K562 (cell line): ENCODE data around the gene GLDN. TPM values are rescaled to one million over a fixed set of nuclear protein-coding genes. Genes with fewer than 3 reads are reported as not detected.

ENCODE experiments used
- AFF1 ChIP-seq, 2 experiments: fragments of 450-650 bp; IDR thresholded peaks; 2 replicates each; pipeline ENCODE4 v1.6.1; 2018; ENCODE audit warnings: mild to moderate bottlenecking in 2 of 2, low read depth in 1 of 2; ENCODE audit not compliant: partially characterized antibody in 2 of 2
- C11orf30 ChIP-seq: fragments of 450-650 bp; IDR thresholded peaks from 2 replicates; pipeline ENCODE4 v1.6.1; 2016; ENCODE audit warnings: low read depth, mild to moderate bottlenecking
- CREB3L1 ChIP-seq: fragments of 450-650 bp; IDR thresholded peaks from 2 replicates; pipeline ENCODE4 v1.6.1; 2014; ENCODE audit warnings: low read depth, mild to moderate bottlenecking, moderate library complexity, borderline replicate concordance
- CSDE1 ChIP-seq, 2 experiments: fragments of 450-650 bp; IDR thresholded peaks; 2 replicates each; pipeline ENCODE4 v1.6.1; 2016; ENCODE audit warnings: mild to moderate bottlenecking in 1 of 2
- MAFF ChIP-seq: IDR thresholded peaks from 2 replicates; pipeline ENCODE4 v1.6.1; 2012; ENCODE audit warnings: low read length, improper control_type of control experiment
- MXD1 ChIP-seq: fragments of 250-450 bp; sonication (Bioruptor Pico); IDR thresholded peaks from 2 replicates; pipeline ENCODE4 v1.8.0; 2021; ENCODE audit warnings: borderline replicate concordance, mild to moderate bottlenecking, moderate library complexity; ENCODE audit not compliant: poor library complexity, severe bottlenecking
- NCOR1 ChIP-seq: fragments of 450-650 bp; IDR thresholded peaks from 2 replicates; pipeline ENCODE4 v1.6.1; 2016; ENCODE audit warnings: mild to moderate bottlenecking, moderate library complexity
- NFE2 ChIP-seq: IDR thresholded peaks from 2 replicates; pipeline ENCODE4 v1.6.1; 2014; ENCODE audit warnings: antibody characterized with exemption, low read depth
- SAP30 ChIP-seq: fragments of 200-600 bp; sonication (generic); IDR thresholded peaks from 2 replicates; pipeline ENCODE4 v1.6.1; 2012; ENCODE audit warnings: borderline replicate concordance, low read depth, mild to moderate bottlenecking, moderate library complexity, low read length, control low read depth, inconsistent platforms; ENCODE audit not compliant: insufficient read depth, poor library complexity, severe bottlenecking
- STAT5A ChIP-seq: IDR thresholded peaks from 2 replicates; pipeline ENCODE4 v1.6.1; 2012; ENCODE audit warnings: low read length, inconsistent platforms, borderline replicate concordance
- TAF1 ChIP-seq: IDR thresholded peaks from 2 replicates; pipeline ENCODE4 v1.6.1; 2011; ENCODE audit warnings: mild to moderate bottlenecking, low read length, moderate library complexity; ENCODE audit not compliant: insufficient read depth, control insufficient read depth, severe bottlenecking; ENCODE audit errors: extremely low read depth
- ZNF121 ChIP-seq: sonication (generic); formaldehyde crosslinking; conservative IDR thresholded peaks from 2 replicates; pipeline ENCODE4 v1.8.0; 2022; ENCODE audit warnings: missing genetic modification reagents
- ZNF133 ChIP-seq: fragments of 250-450 bp; sonication (Bioruptor Pico); IDR thresholded peaks from 2 replicates; pipeline ENCODE4 v1.4.0; 2020; ENCODE audit warnings: mild to moderate bottlenecking
- polyA plus RNA-seq, 8 experiments: library from polyadenylated mRNA; depleted of rRNA in 4 of 8; stranded (reverse) in 5 of 8; unstranded in 3 of 8; fragments of >200 nt; fragmentation: Nextera tagmentation in 2 of 8; fragmentation: Illumina TruSeq in 1 of 8; extraction: Ambion mirVana in 2 of 8; extraction: Trizol in 1 of 8; gene quantifications; 2 replicates each; pipeline versions ENCODE4 v1.2.1 to v1.2.3, GENCODE V29; 2011 to 2014; ENCODE audit warnings: inconsistent platforms in 1 of 8, missing spikeins in 1 of 8
- total RNA-seq, 7 experiments: library from RNA; depleted of rRNA in 6 of 7; stranded (reverse); fragments of >200 nt in 6 of 7; fragmentation: Illumina TruSeq in 2 of 7; extraction: Trizol in 2 of 7; gene quantifications; 2 replicates each; pipeline versions ENCODE4 v1.2.1 to v1.2.3, GENCODE V29; 2011 to 2021; ENCODE audit warnings: low replicate concordance in 1 of 7
- TF ChIP-seq, protein P1 (sequence below), 2 experiments: fragments of 150-350 bp in 1 of 2; IDR thresholded peaks; 2 replicates each; pipeline ENCODE4 v1.6.1; 2012 to 2016; ENCODE audit warnings: low read depth in 2 of 2, low read length in 2 of 2, mild to moderate bottlenecking in 1 of 2, moderate library complexity in 1 of 2
- TF ChIP-seq, protein P2 (sequence below), 2 experiments: IDR thresholded peaks; 2 replicates each; pipeline ENCODE4 v1.6.1; 2012; ENCODE audit warnings: improper control_type of control experiment in 2 of 2, low read depth in 2 of 2, low read length in 2 of 2, borderline replicate concordance in 1 of 2

The GLDN gene
- total and polyA plus RNA-seq, 9 of the 15 experiments (the other 6 are each of a cell fraction or from before 2014, with no cell fraction given): 0.05 to 0.33 (median 0.18) TPM

GRCh38 chr15:51450001-51450400, 108.5 kb downstream of the GLDN start (continued):
- TF ChIP-seq, protein P1, sequence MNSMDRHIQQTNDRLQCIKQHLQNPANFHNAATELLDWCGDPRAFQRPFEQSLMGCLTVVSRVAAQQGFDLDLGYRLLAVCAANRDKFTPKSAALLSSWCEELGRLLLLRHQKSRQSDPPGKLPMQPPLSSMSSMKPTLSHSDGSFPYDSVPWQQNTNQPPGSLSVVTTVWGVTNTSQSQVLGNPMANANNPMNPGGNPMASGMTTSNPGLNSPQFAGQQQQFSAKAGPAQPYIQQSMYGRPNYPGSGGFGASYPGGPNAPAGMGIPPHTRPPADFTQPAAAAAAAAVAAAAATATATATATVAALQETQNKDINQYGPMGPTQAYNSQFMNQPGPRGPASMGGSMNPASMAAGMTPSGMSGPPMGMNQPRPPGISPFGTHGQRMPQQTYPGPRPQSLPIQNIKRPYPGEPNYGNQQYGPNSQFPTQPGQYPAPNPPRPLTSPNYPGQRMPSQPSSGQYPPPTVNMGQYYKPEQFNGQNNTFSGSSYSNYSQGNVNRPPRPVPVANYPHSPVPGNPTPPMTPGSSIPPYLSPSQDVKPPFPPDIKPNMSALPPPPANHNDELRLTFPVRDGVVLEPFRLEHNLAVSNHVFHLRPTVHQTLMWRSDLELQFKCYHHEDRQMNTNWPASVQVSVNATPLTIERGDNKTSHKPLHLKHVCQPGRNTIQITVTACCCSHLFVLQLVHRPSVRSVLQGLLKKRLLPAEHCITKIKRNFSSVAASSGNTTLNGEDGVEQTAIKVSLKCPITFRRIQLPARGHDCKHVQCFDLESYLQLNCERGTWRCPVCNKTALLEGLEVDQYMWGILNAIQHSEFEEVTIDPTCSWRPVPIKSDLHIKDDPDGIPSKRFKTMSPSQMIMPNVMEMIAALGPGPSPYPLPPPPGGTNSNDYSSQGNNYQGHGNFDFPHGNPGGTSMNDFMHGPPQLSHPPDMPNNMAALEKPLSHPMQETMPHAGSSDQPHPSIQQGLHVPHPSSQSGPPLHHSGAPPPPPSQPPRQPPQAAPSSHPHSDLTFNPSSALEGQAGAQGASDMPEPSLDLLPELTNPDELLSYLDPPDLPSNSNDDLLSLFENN (IDR thresholded peaks at IDR 0.05; ENCODE audit: low read depth in 2 of 2, low read length in 2 of 2): no peak
- peak; percentile 67 for TF ChIP-seq C11orf30
- TF ChIP-seq MAFF: peak; percentile 22; the same call in 1 of the 2 replicates
- TF ChIP-seq ZNF133 (CRISPR knock-in tag): no peak
- TF ChIP-seq ZNF121: no peak
- TF ChIP-seq CREB3L1: no peak
- TF ChIP-seq MXD1 (CRISPR knock-in tag): no peak
- no peak for TF ChIP-seq NCOR1
- TF ChIP-seq TAF1: no peak
- no peak for TF ChIP-seq CSDE1 (IDR thresholded peaks at IDR 0.05)
- no peak for TF ChIP-seq STAT5A
- peak; percentile 31 for TF ChIP-seq NFE2
- TF ChIP-seq, protein P2, sequence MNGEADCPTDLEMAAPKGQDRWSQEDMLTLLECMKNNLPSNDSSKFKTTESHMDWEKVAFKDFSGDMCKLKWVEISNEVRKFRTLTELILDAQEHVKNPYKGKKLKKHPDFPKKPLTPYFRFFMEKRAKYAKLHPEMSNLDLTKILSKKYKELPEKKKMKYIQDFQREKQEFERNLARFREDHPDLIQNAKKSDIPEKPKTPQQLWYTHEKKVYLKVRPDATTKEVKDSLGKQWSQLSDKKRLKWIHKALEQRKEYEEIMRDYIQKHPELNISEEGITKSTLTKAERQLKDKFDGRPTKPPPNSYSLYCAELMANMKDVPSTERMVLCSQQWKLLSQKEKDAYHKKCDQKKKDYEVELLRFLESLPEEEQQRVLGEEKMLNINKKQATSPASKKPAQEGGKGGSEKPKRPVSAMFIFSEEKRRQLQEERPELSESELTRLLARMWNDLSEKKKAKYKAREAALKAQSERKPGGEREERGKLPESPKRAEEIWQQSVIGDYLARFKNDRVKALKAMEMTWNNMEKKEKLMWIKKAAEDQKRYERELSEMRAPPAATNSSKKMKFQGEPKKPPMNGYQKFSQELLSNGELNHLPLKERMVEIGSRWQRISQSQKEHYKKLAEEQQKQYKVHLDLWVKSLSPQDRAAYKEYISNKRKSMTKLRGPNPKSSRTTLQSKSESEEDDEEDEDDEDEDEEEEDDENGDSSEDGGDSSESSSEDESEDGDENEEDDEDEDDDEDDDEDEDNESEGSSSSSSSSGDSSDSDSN (IDR thresholded peaks at IDR 0.05; ENCODE audit: borderline replicate concordance in 1 of 2, low read depth in 2 of 2, low read length in 2 of 2): no peak
- no peak for TF ChIP-seq SAP30
- no peak for TF ChIP-seq AFF1 (IDR thresholded peaks at IDR 0.05; ENCODE audit: low read depth in 1 of 2, partially characterized antibody in 2 of 2)
